NCI-H510A (cell line): ENCODE data around the gene DRC7.

ENCODE experiments used
- DNase-seq: peaks from one replicate; lab custom pipeline; 2025; lab: John Stamatoyannopoulos, UW

DRC7 gene

GRCh38 chr16:57694725-57695679, at the start of gene DRC7:
TSS of gene DRC7 (plus strand) at chr16:57694806. CDS start at chr16:57697950, 3,144 bp downstream.
- peak; percentile 39 for DNase-seq

- DNase-seq: no peak
Observed at GRCh38 chr16:57645169-57645568, 49.4 kb upstream of the DRC7 start.

- no peak for DNase-seq
Observed at GRCh38 chr16:57645691-57646387, 48.8 kb upstream of the DRC7 start.

GRCh38 chr16:57646388-57647039, 48.1 kb upstream of the DRC7 start:
- no peak for DNase-seq

- no peak for DNase-seq
Observed at GRCh38 chr16:57647136-57647875, 47.3 kb upstream of the DRC7 start.

- no peak for DNase-seq
Observed at GRCh38 chr16:57648125-57648524, 46.5 kb upstream of the DRC7 start.

- peak; percentile 35 for DNase-seq
Observed at GRCh38 chr16:57648581-57649442, 45.8 kb upstream of the DRC7 start.

- DNase-seq: no peak
Observed at GRCh38 chr16:57649443-57649751, 45.2 kb upstream of the DRC7 start.

GRCh38 chr16:57649846-57650245, 44.8 kb upstream of the DRC7 start:
- no peak for DNase-seq

GRCh38 chr16:57651344-57652333, 43.0 kb upstream of the DRC7 start:
- DNase-seq: no peak

GRCh38 chr16:57652695-57653471, 41.7 kb upstream of the DRC7 start:
- DNase-seq: no peak

GRCh38 chr16:57653936-57654335, 40.7 kb upstream of the DRC7 start:
- DNase-seq: peak; percentile 31

- DNase-seq: no peak
Observed at GRCh38 chr16:57656342-57656955, 38.2 kb upstream of the DRC7 start.

GRCh38 chr16:57657228-57657627, 37.4 kb upstream of the DRC7 start:
- DNase-seq: no peak

GRCh38 chr16:57658130-57658877, 36.3 kb upstream of the DRC7 start:
- DNase-seq: no peak

- no peak for DNase-seq
Observed at GRCh38 chr16:57658878-57659674, 35.5 kb upstream of the DRC7 start.
